HCT116 (cell line): ENCODE results near the gene UGT1A3. TPM values are rescaled to one million over a fixed set of nuclear protein-coding genes. Genes with fewer than 3 reads are reported as not detected.

Source experiments
- ATAC-seq: fragments of 200-7000 bp; cut with Tn5 transposase; 2 replicates; pipeline ENCODE4 v1.9.1; 2020; ENCODE audit warnings: mild to moderate bottlenecking, moderate library complexity
- BruUV-seq: library from RNA; stranded (reverse); fragments of 400-500 nt; replicated peaks from 2 replicates; lab custom pipeline; 2021; lab: Mats Ljungman, UMichigan
- CTCF ChIA-PET: fragments of 300-600 bp; sonication (Branson Sonifier 250); formaldehyde crosslinking; loops from one replicate; lab custom pipeline; 2021; ENCODE audit warnings: antibody characterized with exemption; lab: Charles Lee
- POLR2A ChIA-PET: fragments of 300-600, 350-600 bp; sonication (Branson Sonifier 250); formaldehyde crosslinking; loops from one replicate; lab custom pipeline; 2021; ENCODE audit warnings: antibody characterized with exemption; lab: Charles Lee
- RAD21 ChIA-PET, 2 experiments: fragments of 300-600 bp; sonication (Branson Sonifier 250); formaldehyde crosslinking; loops; one replicate each; lab custom pipeline; 2023; ENCODE audit warnings: low total read pairs in 2 of 2; ENCODE audit not compliant: uncharacterized antibody in 2 of 2, unreplicated experiment in 2 of 2, low non-redundant PET in 1 of 2; lab: Charles Lee
- DNase-seq: peaks from one replicate; pipeline ENCODE4 v3.0.0-alpha.2; 2010; ENCODE audit warnings: low read depth, low spot score
- H2AFZ ChIP-seq: fragments of 200-600 bp; shearing (Covaris generic), sonication (generic); 2 replicates; pipeline ENCODE4 v1.6.1; 2017; ENCODE audit warnings: low read depth, mixed run types, mixed read lengths, antibody characterized with exemption, low read length; ENCODE audit not compliant: poor library complexity, severe bottlenecking
- H3K27ac ChIP-seq: 2 replicates; pipeline ENCODE4 v1.5.1; 2012; ENCODE audit warnings: low read depth, low read length
- H3K27me3 ChIP-seq: fragments of 200-600 bp; sonication (generic); 2 replicates; pipeline ENCODE4 v1.6.1; 2016; ENCODE audit warnings: mixed run types, low read length, mixed read lengths; ENCODE audit not compliant: insufficient read depth
- H3K36me3 ChIP-seq, 2 experiments: fragments of 200-500 bp in 1 of 2; fragments of 200-600 bp in 1 of 2; sonication (Bioruptor generic) in 1 of 2; sonication (generic) in 1 of 2; 2 replicates each; pipeline versions ENCODE4 v1.5.1 to v1.6.1; 2014 to 2016; ENCODE audit warnings: low read length in 2 of 2, inconsistent platforms in 1 of 2, mixed read lengths in 1 of 2, mixed run types in 1 of 2; ENCODE audit not compliant: insufficient read depth in 2 of 2, control insufficient read depth in 1 of 2
- H3K4me1 ChIP-seq, 2 experiments: fragments of 200-600 bp in 1 of 2; sonication (generic) in 1 of 2; 2 replicates each; pipeline versions ENCODE4 v1.5.1 to v1.6.1; 2012 to 2017; ENCODE audit warnings: low read length in 2 of 2, inconsistent platforms in 1 of 2, mild to moderate bottlenecking in 1 of 2, mixed read lengths in 1 of 2, mixed run types in 1 of 2, moderate library complexity in 1 of 2; ENCODE audit not compliant: insufficient read depth in 2 of 2, control insufficient read depth in 1 of 2
- H3K4me2 ChIP-seq: fragments of 200-600 bp; sonication (generic); 2 replicates; pipeline ENCODE4 v1.6.1; 2017; ENCODE audit warnings: mixed run types, low read length, mixed read lengths
- H3K4me3 ChIP-seq, 2 experiments: fragments of 200-600 bp in 1 of 2; sonication (generic) in 1 of 2; replicated peaks in 1 of 2; 2 replicates each; pipeline ENCODE4 v1.5.1; 2011 to 2016; ENCODE audit warnings: low read length in 2 of 2, control low read depth in 1 of 2, low read depth in 1 of 2, mild to moderate bottlenecking in 1 of 2, mixed read lengths in 1 of 2, mixed run types in 1 of 2
- H3K79me2 ChIP-seq: fragments of 200-600 bp; sonication (generic); 2 replicates; pipeline ENCODE4 v1.6.1; 2017; ENCODE audit warnings: mild to moderate bottlenecking, mixed run types, low read length, moderate library complexity, mixed read lengths; ENCODE audit not compliant: insufficient read depth
- H3K9ac ChIP-seq: fragments of 200-600 bp; sonication (generic); 2 replicates; pipeline ENCODE4 v1.6.1; 2016; ENCODE audit warnings: low read length, mixed read lengths
- H3K9me2 ChIP-seq: fragments of 200-600 bp; sonication (generic), shearing (Covaris generic); 2 replicates; pipeline ENCODE4 v1.6.1; 2017; ENCODE audit warnings: mixed run types, mild to moderate bottlenecking, moderate library complexity; ENCODE audit not compliant: insufficient read depth
- H3K9me3 ChIP-seq, 2 experiments: fragments of 200-500 bp in 1 of 2; fragments of 200-600 bp in 1 of 2; sonication (Bioruptor generic) in 1 of 2; sonication (generic) in 1 of 2; 2 replicates each; pipeline ENCODE4 v1.6.1; 2014 to 2017; ENCODE audit warnings: low read length in 2 of 2, mixed read lengths in 2 of 2, inconsistent platforms in 1 of 2, low read depth in 1 of 2, mild to moderate bottlenecking in 1 of 2, mixed run types in 1 of 2, moderate library complexity in 1 of 2; ENCODE audit not compliant: control insufficient read depth in 1 of 2, insufficient read depth in 1 of 2
- H4K20me1 ChIP-seq: fragments of 200-600 bp; sonication (generic), shearing (Covaris generic); 2 replicates; pipeline ENCODE4 v1.6.1; 2017; ENCODE audit warnings: mixed run types, mild to moderate bottlenecking, moderate library complexity; ENCODE audit not compliant: insufficient read depth
- CEBPB ChIP-seq: IDR thresholded peaks from 2 replicates; pipeline ENCODE4 v1.6.1; 2012; ENCODE audit warnings: low read depth
- FOSL1 ChIP-seq: IDR thresholded peaks from 2 replicates; pipeline ENCODE4 v1.6.1; 2012; ENCODE audit warnings: low read depth
- SIN3A ChIP-seq: IDR thresholded peaks from 2 replicates; pipeline ENCODE4 v1.6.1; 2012; ENCODE audit warnings: low read depth
- SP1 ChIP-seq: IDR thresholded peaks from 2 replicates; pipeline ENCODE4 v1.6.1; 2012; ENCODE audit warnings: low read depth
- TCF7L2 ChIP-seq: IDR thresholded peaks from 2 replicates; pipeline ENCODE4 v1.7.0; 2011; ENCODE audit warnings: borderline replicate concordance, inconsistent platforms; ENCODE audit not compliant: insufficient read depth, insufficient read length; ENCODE audit errors: extremely low read depth
- YY1 ChIP-seq: IDR thresholded peaks from 2 replicates; pipeline ENCODE4 v1.6.1; 2011; ENCODE audit warnings: low read length, low read depth, moderate library complexity, mild to moderate bottlenecking; ENCODE audit not compliant: insufficient replicate concordance; ENCODE audit errors: extremely low read depth
- intact Hi-C: fragments of 100-400 bp; cut with micrococcal nuclease; formaldehyde crosslinking; loops from 2 replicates; pipeline ENCODE4 v1.10.0; 2022
- total RNA-seq: library from RNA; stranded (reverse); gene quantifications from one replicate; pipeline ENCODE4 v1.2.1, GENCODE V29; 2021; ENCODE audit not compliant: unreplicated experiment
- TF ChIP-seq, protein P1 (sequence below), 3 experiments: fragments of 200-600 bp in 1 of 3; sonication (generic) in 1 of 3; IDR thresholded peaks in 2 of 3; conservative IDR thresholded peaks in 1 of 3; 2 replicates each; pipeline ENCODE4 v1.5.1; 2012 to 2017; ENCODE audit warnings: low read depth in 2 of 3, low read length in 2 of 3, antibody characterized with exemption in 1 of 3, borderline replicate concordance in 1 of 3, control low read depth in 1 of 3, mild to moderate bottlenecking in 1 of 3, mixed read lengths in 1 of 3, mixed run types in 1 of 3, moderate library complexity in 1 of 3; ENCODE audit not compliant: insufficient read depth in 1 of 3

UGT1A3 gene
- total RNA-seq, 1 experiment from 2014 or later, result not detected

DNA sequence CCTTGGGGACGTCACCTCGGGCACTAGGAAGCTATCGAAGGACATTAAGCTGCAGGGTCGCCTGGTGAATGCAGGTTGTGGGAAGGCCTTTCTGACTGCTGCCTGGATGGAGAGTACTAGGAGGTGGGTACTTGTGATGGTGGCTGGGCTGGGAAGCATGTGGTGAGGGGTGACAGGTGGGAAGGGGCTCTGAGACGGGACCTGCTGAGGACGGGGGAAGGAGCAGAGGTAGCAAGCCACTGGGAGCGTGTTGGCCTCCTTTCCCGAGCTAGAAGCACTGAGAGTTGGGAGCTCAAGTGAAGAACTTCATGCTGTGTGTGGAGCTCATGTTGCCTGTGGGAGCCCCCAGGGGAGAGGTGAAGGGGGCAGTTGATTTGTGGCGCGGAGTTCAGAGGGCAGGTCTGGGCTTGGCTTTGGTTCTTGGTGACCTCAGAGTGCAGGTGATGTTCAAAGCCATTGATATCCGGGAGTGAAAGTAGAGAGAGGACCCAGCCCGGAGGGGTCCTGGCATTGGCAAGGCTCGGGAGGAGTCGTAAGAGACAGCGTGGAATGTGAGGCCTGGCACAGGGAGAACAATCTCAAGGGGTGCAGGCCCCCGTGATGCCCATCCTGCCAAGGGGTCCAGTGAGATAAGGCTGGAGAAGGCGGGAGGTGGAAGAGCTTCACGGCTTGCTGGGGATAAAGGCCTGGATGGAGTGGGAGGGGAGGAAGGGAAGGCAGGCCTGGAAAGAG, 62.5 kb downstream of the UGT1A3 start:
- no peak overlapping the region for H3K27ac ChIP-seq
- no peak overlapping the region for H3K9ac ChIP-seq
- no peaks in the 10 kb centered on the region for H4K20me1 ChIP-seq
- no peak overlapping the region for H3K4me2 ChIP-seq
- no peak overlapping the region for H2AFZ ChIP-seq
- no peaks in the 10 kb centered on the region for H3K27me3 ChIP-seq
- ChIA-PET POLR2A (no interaction called here), RAD21 (no interaction called here), CTCF (no interaction called here)
- ATAC-seq (no peak), DNase-seq (no peak)
- H3K79me2 ChIP-seq, result no peaks in the 10 kb centered on the region
- no peaks in the 10 kb centered on the region for H3K4me1 ChIP-seq
- no TSS peak for BruUV-seq
- H3K9me2 ChIP-seq, result no peaks in the 10 kb centered on the region
- intact Hi-C loops, result no loop called here
- TF ChIP-seq, protein P1, sequence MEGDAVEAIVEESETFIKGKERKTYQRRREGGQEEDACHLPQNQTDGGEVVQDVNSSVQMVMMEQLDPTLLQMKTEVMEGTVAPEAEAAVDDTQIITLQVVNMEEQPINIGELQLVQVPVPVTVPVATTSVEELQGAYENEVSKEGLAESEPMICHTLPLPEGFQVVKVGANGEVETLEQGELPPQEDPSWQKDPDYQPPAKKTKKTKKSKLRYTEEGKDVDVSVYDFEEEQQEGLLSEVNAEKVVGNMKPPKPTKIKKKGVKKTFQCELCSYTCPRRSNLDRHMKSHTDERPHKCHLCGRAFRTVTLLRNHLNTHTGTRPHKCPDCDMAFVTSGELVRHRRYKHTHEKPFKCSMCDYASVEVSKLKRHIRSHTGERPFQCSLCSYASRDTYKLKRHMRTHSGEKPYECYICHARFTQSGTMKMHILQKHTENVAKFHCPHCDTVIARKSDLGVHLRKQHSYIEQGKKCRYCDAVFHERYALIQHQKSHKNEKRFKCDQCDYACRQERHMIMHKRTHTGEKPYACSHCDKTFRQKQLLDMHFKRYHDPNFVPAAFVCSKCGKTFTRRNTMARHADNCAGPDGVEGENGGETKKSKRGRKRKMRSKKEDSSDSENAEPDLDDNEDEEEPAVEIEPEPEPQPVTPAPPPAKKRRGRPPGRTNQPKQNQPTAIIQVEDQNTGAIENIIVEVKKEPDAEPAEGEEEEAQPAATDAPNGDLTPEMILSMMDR (IDR thresholded peaks at IDR 0.05 in 2 of 3, conservative IDR thresholded peaks at IDR 0.05 in 1 of 3; ENCODE audit: borderline replicate concordance in 1 of 3, insufficient read depth in 1 of 3, low read depth in 2 of 3, low read length in 2 of 3), result no peak
- TF ChIP-seq FOSL1 (no peak), SP1 (no peak), TCF7L2 (no peak), YY1 (no peak), SIN3A (no peak), CEBPB (no peak)
- TF ChIP-seq, all 23 proteins: peak for 0
- Histone ChIP-seq H3K4me3 (no peak overlapping the region), H3K9me3 (no peaks in the 10 kb centered on the region), H3K36me3 (no peaks in the 10 kb centered on the region)
